Esophagus squamous epithelium (tissue), 4 donors: ENCODE measurements around the gene APLNR.

Experiments
- POLR2A ChIP-seq, 4 donors: fragments of 450-650 bp; IDR thresholded peaks; one replicate each; pipeline ENCODE4 v1.6.1; 2017; ENCODE audit warnings: antibody characterized with exemption in 4 of 4, mild to moderate bottlenecking in 4 of 4, moderate library complexity in 3 of 4
- TF ChIP-seq, protein P1 (sequence below), 6 experiments: fragments of 450-650 bp in 4 of 6; fragments of 200-600 bp in 2 of 6; sonication (generic) in 2 of 6; IDR thresholded peaks; one replicate each; pipeline ENCODE4 v1.5.1; 2016 to 2019; ENCODE audit warnings: antibody characterized with exemption in 6 of 6, mild to moderate bottlenecking in 4 of 6, moderate library complexity in 4 of 6

DNA sequence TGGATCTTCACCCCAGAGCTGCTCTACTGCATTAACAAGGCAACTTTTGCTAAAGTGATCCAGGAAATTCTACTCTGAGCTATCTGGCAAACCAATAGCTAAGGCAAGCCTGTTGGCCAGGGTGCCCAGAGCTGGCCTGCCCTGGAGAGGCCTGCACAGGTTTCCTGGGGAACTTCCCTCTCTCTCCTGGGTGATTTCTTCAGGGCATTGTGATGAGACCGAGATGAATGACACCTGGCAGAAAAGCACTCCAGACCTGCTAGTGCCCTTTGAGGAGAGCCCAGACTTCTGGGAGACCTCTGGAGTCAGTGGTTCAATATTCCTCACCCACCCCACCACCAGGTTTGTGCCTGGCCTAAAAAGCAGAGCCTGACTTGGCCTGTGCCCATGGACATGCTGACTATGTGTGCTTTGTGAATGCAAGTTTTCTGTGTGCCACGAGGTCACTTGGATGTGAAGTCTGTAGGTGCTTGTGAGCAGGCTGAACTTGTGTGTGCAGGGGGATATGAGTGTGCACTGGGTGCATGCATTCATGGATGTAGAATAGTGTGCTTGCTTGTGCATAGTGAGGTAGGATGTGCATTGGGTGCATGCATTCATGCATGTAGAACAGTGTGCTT lies 4.4 kb upstream of the APLNR start:
- TF ChIP-seq, protein P1, sequence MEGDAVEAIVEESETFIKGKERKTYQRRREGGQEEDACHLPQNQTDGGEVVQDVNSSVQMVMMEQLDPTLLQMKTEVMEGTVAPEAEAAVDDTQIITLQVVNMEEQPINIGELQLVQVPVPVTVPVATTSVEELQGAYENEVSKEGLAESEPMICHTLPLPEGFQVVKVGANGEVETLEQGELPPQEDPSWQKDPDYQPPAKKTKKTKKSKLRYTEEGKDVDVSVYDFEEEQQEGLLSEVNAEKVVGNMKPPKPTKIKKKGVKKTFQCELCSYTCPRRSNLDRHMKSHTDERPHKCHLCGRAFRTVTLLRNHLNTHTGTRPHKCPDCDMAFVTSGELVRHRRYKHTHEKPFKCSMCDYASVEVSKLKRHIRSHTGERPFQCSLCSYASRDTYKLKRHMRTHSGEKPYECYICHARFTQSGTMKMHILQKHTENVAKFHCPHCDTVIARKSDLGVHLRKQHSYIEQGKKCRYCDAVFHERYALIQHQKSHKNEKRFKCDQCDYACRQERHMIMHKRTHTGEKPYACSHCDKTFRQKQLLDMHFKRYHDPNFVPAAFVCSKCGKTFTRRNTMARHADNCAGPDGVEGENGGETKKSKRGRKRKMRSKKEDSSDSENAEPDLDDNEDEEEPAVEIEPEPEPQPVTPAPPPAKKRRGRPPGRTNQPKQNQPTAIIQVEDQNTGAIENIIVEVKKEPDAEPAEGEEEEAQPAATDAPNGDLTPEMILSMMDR (IDR thresholded peaks at IDR 0.05) = no peak
- no peak for TF ChIP-seq POLR2A (IDR thresholded peaks at IDR 0.05)
